HG03066 (cell line): Measurements from ENCODE around the gene DPP6.
"Not testable (repeated sequence)": the region's sequence is repeated elsewhere in the genome, so short reads cannot be mapped to it uniquely, and the experiment has no call there.

Source experiments
- ATAC-seq: cut with Tn5 transposase; IDR thresholded peaks from one replicate; pipeline ENCODE4 v1.9.1; 2021; ENCODE audit warnings: low read depth; ENCODE audit not compliant: unreplicated experiment

The DPP6 gene

GRCh38 chr7:154051643-154052529 is at the start of gene DPP6:
TSS of gene DPP6 (plus strand) at chr7:154052398.
- not testable (repeated sequence) for ATAC-seq

GRCh38 chr7:154009423-154009911 is 42.7 kb upstream of the DPP6 start:
- ATAC-seq, result not testable (repeated sequence)

- not testable (repeated sequence) for ATAC-seq
Observed at GRCh38 chr7:154010726-154011568, 41.3 kb upstream of the DPP6 start.

DNA sequence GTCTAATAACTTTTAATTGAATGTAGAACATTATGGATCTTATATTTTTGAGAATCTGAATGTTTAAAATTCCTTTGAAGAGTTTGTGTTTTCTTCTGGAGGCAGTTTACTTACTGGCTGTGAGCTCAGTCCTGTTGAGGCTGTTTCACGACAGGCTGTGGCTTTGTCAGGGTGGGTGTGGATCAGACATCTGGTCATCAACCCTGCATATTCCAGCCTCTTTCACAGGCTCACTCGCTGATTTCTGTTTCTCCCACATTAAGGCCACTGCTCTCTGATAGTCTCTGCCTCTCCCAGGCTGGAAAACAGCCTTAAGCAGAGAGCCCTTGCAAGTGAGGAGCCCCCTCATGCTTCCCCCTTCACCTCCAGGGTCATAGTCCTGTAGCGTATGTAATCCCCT is 39.4 kb upstream of the DPP6 start:
- not testable (repeated sequence) for ATAC-seq

- ATAC-seq, result not testable (repeated sequence)
Observed at GRCh38 chr7:154015636-154016035, 36.6 kb upstream of the DPP6 start.

DNA sequence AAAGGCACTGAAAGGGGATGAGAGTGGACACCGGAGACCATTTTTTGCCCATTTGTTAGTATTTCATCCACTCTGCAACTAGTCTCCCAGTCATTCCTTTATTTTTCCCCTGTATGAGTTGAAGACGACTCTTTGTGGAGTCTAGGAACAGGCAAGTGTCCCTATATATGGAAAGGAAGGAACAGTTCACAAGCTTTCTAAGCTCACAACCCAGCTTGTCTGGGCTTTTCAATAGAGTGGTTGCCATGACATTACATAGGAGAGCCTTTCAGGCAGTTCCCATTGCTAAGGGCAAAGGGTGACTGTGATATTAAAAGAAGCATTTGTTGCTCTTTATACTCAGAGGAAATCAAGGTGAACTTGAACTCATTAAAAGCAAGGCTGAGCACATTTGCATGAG is 33.8 kb upstream of the DPP6 start:
- ATAC-seq, result not testable (repeated sequence)

- ATAC-seq, result not testable (repeated sequence)
Observed at GRCh38 chr7:154027805-154028204, 24.4 kb upstream of the DPP6 start.

GRCh38 chr7:154030476-154031080 is 21.6 kb upstream of the DPP6 start:
- ATAC-seq, result not testable (repeated sequence)

GRCh38 chr7:154039466-154040165 is 12.6 kb upstream of the DPP6 start:
- ATAC-seq, result peak; percentile 79

DNA sequence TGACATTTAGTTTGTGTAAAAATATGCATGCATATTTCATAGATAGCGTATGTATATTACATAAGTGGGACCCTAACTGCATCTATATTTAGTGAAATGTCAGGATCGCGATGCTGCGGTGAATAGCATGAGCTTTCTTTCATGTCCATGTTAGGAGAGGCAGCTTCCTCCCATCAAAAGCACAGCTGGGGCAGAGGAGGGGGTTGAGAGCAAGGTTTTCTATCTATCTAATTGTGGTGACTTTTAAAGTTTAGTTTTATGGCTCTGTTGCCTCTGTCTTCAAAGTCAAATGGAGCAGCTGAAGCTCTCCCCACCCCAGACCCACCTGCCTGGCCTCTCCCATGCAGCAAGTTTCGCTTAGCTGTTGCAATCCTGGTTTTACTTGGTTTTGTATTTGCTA is 1.8 kb upstream of the DPP6 start:
- ATAC-seq, result not testable (repeated sequence)

DNA sequence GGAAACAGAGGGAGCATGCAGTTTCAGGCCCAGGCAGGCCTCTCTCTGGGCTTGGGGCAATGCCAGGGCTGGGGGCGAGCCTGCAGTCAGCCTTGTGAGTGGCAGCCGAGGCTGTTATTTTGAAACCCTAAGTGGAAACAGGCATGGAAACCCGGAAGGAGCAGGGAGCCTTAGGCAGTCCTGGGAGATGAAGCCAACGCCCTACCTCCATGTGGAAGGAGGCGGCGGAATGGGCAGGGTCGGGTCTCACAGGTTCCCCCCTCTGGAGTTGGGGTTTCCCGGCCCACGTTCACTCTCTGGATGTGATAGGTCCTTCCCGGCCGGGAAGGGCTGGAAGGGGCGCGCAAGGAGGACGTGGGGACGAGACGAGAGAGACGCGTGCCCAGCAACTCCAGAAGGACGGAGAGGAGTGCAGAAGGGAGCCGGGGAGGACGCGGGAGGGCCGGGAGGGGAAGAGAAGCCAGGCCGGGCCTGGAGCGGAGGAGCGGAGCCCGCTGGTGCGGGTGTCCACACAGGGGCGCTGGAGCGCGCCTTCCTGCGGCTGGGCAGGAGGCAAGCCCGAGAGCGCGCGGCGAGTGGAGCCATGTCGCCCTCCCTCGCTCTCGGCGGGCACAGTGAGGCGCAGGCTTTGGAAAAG is 1.1 kb upstream of the DPP6 start:
- not testable (repeated sequence) for ATAC-seq

GRCh38 chr7:154052530-154053252 is 493 bp downstream of the DPP6 start:
- not testable (repeated sequence) for ATAC-seq

DNA sequence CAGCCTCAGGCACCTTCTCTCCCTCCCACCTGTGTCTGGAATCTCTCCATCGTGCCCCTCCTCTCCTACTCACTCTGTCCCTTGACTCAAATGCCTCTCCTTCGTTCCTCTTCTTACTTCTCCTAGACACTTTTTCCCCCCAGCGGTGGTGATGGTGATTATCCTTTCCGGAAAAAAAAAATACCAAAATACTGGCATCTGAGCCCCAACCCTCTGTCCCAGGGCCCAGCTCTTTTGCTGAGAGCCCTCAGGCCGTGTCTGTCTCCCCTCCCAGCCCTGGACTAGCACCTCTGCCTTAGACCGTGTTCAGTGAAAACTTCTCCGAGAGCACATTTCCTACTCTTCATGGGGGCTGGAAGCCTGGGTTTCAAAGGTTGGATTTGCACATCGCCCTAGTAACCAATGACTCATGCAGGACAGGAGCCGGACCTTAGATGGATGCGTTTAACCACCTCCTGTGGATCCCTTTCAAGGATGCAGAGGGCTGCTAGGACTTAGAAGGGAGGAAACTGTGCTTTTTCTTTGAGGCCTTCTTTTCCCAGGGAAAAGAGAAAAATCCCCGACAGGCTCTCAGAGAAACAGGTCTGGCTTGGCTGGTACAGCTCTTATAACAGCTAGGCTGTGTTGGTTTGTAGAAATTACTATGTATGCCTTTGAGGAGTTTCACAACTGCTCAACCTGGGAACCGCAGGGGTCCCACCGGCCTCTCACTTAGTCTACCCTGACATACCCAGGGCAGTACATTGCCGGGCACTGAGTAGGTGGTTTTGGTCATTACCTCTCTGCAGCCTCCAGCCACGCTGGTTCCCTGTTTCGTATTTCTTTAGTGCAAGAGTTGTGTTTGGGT is 1.5 kb downstream of the DPP6 start:
- ATAC-seq, result not testable (repeated sequence)

GRCh38 chr7:154054664-154055063 is 2.5 kb downstream of the DPP6 start:
- ATAC-seq, result not testable (repeated sequence)

GRCh38 chr7:154055491-154056106 is 3.4 kb downstream of the DPP6 start:
- not testable (repeated sequence) for ATAC-seq

DNA sequence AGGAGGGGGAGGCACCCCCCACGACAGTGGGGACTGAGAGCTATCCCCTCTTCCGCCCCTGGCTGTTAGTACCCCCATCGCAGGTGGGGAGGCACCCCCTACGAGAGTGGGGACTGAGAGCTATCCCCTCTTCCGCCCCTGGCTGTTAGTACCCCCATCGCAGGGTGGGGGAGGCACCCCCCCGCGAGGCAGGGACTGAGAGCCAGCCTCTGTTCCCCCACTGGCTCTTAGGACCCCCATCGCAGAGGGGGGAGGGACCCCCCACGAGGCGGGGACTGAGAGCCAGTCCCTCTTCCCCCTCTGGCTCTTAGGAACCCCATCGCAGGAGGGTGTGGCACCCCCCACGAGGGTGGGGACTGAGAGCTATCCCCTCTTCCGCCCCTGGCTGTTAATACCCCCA is 6.6 kb downstream of the DPP6 start:
- not testable (repeated sequence) for ATAC-seq

GRCh38 chr7:154060551-154060950 is 8.4 kb downstream of the DPP6 start:
- ATAC-seq, result not testable (repeated sequence)

GRCh38 chr7:154071833-154072232 is 19.6 kb downstream of the DPP6 start:
- ATAC-seq, result not testable (repeated sequence)
